HG02973 (cell line): Measurements from ENCODE around the gene ASB2.

Experiments
- ATAC-seq: cut with Tn5 transposase; IDR thresholded peaks from one replicate; pipeline ENCODE4 v1.9.1; 2021; ENCODE audit warnings: moderate library complexity; ENCODE audit not compliant: unreplicated experiment

ASB2 gene

GRCh38 chr14:93930989-93931307 lies 45.4 kb downstream of the ASB2 start:
- no peak for ATAC-seq

- ATAC-seq = no peak
Observed at GRCh38 chr14:93930296-93930988, 45.9 kb downstream of the ASB2 start.

- ATAC-seq = no peak
Observed at GRCh38 chr14:93929657-93930056, 46.7 kb downstream of the ASB2 start.

- no peak for ATAC-seq
Observed at GRCh38 chr14:93929048-93929535, 47.3 kb downstream of the ASB2 start.

GRCh38 chr14:93928184-93929047 lies 48.0 kb downstream of the ASB2 start:
- no peak for ATAC-seq

- no peak for ATAC-seq
Observed at GRCh38 chr14:93927800-93928145, 48.6 kb downstream of the ASB2 start.

- ATAC-seq = no peak
Observed at GRCh38 chr14:93926873-93927799, 49.2 kb downstream of the ASB2 start, which contains the start of gene FAM181A. Gene FAM181A (plus strand): TSS chr14:93927344. CDS start chr14:93928286, 942 bp downstream.

- ATAC-seq = no peak
Observed at GRCh38 chr14:93926245-93926872, 50.0 kb downstream of the ASB2 start.

- no peak for ATAC-seq
Observed at GRCh38 chr14:93925374-93925895, 50.9 kb downstream of the ASB2 start.

GRCh38 chr14:93924592-93925355 lies 51.6 kb downstream of the ASB2 start:
- ATAC-seq = no peak

- no peak for ATAC-seq
Observed at GRCh38 chr14:93923626-93924025, 52.7 kb downstream of the ASB2 start.

- ATAC-seq = no peak
Observed at GRCh38 chr14:93921001-93921806, 55.2 kb downstream of the ASB2 start.

- ATAC-seq = no peak
Observed at GRCh38 chr14:93917141-93917540, 59.2 kb downstream of the ASB2 start.

- no peak for ATAC-seq
Observed at GRCh38 chr14:93916498-93916897, 59.9 kb downstream of the ASB2 start.

- ATAC-seq = no peak
Observed at GRCh38 chr14:93915800-93916199, 60.6 kb downstream of the ASB2 start.

GRCh38 chr14:93915070-93915705 lies 61.2 kb downstream of the ASB2 start:
- ATAC-seq = no peak

GRCh38 chr14:93914278-93914677 lies 62.1 kb downstream of the ASB2 start:
- no peak for ATAC-seq

GRCh38 chr14:93912782-93913181 lies 63.6 kb downstream of the ASB2 start:
- no peak for ATAC-seq
